Adrenal gland (tissue), 5 donors: ENCODE measurements around the gene ZNF717.

ENCODE experiments used
- CTCF ChIP-seq, 6 experiments: fragments of 450-650 bp in 4 of 6; fragments of 200-600 bp in 2 of 6; sonication (generic) in 1 of 6; IDR thresholded peaks; 1 replicate in 5 of 6; 2 replicates in 1 of 6; pipeline versions ENCODE4 v1.5.1 to v1.8.0; 2016 to 2021; ENCODE audit warnings: antibody characterized with exemption in 6 of 6, mild to moderate bottlenecking in 2 of 6, moderate library complexity in 1 of 6
- POLR2A ChIP-seq, 2 donors: fragments of 450-650 bp; IDR thresholded peaks; one replicate each; pipeline ENCODE4 v1.6.1; 2017; ENCODE audit warnings: antibody characterized with exemption in 2 of 2, mild to moderate bottlenecking in 2 of 2, moderate library complexity in 1 of 2
- donor health status: DM: no; HTN: no; CAD: no.

DNA sequence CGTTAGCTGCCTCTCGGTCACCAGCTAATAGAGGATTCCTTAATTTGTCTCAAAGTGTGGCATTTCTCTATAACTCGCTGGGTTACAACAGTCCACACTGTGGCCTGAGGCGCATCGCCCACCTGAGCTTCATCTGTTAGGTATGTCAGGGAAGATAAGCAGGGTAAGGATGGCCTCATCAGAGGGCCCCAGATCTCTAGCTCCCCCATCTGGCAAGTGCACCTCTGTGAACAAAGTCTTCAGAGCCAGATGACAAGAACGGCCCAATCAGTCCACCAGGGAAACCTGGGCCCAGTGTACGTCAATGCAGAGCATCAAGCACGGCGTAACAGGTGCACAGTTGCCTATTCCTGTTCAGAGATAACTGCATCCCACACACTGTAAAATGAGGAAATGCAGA, 98.0 kb downstream of the ZNF717 start:
- TF ChIP-seq CTCF (IDR thresholded peaks at IDR 0.05) (no peak), POLR2A (IDR thresholded peaks at IDR 0.05) (no peak)
